HG03469 (cell line): Measurements from ENCODE around the gene AEBP2.
"Not testable (repeated sequence)": the region's sequence is repeated elsewhere in the genome, so short reads cannot be mapped to it uniquely, and the experiment has no call there.

ENCODE experiments used
- ATAC-seq: cut with Tn5 transposase; IDR thresholded peaks from one replicate; pipeline ENCODE4 v1.9.1; 2021; ENCODE audit warnings: mild to moderate bottlenecking, moderate library complexity, moderate number of reproducible peaks; ENCODE audit not compliant: unreplicated experiment

The AEBP2 gene

DNA sequence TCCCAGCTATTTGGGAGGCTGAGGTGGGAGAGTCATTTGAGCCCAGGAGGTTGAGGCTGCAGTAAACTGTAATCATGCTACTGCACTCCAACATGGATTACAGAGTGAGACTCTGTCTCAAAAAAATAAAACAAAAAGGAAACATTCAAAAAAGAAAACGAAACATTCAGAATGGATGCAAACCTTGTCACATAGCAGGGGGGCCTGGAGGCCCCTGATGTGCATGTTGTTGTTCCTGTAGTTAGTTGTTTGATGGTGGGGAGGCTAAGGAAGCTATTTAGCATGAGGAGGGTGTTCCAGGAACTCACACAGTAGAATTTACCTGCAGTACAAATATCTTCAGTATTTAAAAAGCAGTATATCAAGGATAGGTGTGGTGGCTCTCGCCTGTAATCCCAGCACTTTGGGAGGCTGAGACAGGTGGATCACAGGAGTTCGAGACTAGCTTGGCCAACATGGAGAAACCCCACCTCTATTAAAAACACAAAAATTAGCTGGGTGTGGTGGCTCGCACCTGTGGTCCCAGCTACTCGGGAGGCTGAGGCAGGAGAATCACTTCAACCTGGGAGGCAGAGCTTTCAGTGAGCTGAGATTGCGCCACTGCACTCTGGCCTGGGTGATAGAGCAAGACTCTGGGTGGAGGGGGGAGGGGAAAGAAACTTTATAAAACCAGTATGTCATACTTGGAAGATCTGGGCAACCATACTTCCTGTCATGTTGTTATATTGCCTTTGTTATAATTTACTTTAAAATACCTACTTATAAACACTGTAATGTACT lies 17.6 kb upstream of the AEBP2 start:
- ATAC-seq, result no peak

DNA sequence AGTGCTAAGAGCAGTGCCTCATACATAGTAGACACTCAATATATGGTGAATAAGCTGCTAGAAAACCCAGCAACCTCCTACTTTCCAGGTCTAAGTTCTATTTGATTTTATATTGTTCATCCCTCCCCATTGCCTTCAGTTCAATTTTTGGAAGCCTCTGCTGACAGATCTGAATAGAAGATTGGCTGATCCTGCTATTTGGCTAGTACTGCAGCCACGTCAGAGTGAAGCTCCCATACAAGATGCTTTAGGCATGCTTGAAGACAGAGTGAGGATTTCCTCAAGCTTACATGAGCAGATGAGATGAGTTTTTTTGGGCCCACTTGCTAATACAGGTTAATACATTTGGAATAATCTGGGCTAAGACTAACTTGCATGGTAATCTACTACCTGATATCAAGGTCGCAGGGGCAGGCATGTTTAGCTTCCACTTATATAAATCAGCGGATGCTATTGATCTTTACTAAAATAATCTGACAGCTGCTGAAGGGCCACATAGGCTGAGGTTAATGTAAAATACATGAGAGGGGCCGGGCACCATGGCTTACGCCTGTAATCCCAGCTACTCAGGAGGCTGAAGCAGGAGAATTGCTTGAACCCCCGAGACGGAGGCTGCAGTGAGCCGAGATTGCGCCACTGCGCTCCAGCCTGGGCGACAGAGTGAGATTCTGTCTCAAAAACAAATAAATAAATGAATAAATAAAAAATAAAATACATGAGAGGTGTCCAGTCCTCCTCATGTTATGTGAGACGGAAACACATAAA lies 15.9 kb upstream of the AEBP2 start:
- no peak for ATAC-seq

DNA sequence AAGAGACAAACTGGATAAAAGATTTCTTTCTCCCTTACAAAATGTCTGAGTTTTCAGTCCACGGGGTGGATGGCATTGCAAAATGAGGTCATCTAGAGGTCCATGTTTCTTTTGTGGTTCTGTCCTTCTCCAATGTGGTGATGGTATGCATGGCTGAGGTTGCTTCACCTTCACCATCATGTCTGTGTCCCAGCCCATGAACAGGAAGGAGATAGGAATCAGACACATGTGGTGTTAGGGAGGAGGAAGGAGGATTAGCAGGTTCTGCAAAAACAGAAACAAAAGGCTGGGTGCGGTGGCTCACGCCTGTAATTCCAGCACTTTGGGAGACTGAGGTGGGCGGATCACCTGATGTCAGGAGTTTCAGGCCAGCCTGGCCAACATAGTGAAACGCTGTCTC lies 11.0 kb upstream of the AEBP2 start:
- no peak for ATAC-seq

DNA sequence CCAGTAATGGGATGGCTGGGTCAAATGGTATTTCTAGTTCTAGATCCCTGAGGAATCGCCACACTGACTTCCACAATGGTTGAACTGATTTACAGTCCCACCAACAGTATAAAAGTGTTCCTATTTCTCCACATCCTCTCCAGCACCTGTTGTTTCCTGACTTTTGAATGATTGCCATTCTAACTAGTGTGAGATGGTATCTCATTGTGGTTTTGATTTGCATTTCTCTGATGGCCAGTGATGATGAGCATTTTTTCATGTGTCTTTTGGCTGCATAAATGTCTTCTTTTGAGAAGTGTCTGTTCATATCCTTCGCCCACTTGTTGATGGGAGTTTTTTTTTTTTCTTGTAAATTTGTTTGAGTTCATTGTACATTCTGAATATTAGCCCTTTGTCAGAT lies 9.8 kb upstream of the AEBP2 start:
- ATAC-seq, result not testable (repeated sequence)

DNA sequence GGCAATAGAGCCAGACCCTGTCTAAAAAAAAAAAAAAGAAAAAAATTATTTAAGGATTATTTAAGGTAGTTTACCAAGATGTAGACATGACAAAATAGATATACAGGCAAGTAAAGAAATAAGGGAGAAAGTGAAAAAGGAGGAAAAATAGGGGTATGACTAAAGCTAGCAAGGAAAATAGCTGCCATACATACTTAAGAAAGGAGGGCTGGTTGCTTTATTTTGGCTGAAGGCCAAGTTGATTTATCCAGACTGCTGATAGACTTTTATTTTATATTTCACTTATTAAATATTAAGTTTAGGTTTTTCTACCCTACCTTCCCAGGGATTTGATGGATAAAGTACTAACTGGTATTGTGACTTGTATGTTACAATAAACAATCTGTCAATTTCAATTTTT lies 8.3 kb upstream of the AEBP2 start:
- no peak for ATAC-seq

DNA sequence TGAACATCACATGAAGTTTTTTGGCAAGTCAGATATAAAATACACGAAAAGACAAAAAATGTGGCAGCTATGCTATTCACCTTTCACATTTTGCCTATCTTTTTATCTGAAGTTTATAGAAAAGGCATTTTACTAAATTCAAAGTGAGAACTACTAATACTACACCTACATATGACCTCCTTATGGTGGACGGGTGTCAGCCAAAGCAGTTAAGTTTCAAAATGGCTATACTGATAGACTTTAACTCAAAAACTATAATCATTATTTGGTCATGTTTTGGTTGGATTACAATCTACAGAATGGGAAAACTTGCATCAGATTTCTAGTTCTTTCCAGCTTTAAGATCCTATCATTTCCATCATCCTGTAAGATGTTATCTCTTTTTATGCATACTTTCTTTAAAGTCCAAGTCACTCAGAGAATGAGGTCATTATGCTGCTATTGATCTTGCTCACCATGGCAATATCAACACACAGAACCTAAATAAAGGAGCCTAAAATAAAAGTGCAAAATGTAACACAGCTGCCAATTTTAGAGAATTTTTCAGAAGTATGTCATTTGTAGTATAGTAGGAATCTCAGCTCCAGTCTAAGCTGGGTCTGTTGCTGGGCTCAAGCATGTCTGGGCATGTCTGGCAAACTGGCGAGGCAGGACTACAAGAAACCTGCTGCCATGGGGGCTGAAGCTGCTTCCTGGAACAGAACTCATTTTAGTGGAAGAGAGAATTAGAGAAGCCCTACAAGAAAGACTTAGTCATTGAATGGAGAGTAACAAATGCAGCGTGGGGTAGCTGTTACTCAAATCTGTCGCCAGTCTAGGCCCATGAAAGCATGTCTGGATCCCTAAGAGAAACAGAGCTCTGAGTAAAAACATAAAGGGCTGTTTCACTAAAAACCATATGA lies 7.6 kb upstream of the AEBP2 start:
- no peak for ATAC-seq

DNA sequence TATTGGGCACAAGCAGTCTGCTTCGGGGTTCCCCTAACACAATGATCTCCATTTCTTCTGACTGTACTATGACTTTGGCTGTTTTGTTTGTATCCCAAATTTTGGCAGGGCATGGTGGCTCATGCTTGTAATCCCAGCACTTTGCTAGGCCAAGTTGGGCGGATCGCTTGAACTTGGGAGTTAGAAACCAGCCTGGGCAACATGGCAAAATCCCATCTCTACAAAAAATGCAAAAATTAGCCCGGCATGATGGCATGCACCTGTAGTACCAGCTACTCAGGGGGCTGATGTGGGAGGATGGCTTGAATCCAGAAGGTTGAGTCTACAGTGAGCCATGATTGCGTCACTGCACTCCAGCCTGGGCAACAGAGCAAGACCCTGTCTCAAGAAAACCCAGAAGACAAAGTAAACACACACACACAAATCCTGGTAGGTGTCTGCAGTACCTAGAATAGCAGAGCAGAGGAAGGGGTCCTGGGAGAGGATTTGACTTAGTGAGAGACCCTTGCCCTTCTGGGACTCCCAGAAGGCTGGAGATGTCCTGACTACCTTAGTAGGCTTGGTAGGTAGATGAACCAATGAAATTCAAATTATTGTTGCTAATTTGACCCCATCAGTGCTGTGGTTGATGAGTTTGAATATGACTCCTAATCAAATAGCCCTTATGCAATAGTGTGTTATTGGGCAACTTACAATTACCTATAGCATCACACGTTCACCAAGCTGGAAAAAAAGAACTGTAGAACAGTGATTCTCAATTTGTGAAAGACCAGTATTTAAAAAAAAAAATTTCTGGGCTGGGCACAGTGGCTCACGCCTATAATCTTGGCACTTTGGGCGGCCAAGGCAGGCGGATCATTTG lies 6.8 kb upstream of the AEBP2 start:
- no peak for ATAC-seq

DNA sequence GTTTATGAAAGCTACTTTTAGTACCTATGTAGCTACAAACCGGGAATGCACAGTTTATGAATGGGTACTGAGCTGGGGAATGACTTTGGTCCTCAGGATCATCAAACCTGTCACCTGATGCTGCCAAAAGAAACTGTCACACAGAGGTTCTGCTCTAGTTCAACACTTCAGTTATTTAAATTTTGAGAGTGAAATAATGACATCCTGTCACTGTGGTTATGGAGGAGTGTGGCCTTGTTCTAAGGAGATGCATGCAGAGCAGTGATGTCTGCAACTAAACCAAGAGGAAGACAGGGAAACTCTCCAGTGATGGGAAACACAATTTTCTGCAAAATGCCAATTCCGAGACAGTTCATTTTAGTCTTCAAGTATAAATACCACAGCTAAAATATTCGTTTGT lies 4.8 kb upstream of the AEBP2 start:
- ATAC-seq, result peak; percentile 25

DNA sequence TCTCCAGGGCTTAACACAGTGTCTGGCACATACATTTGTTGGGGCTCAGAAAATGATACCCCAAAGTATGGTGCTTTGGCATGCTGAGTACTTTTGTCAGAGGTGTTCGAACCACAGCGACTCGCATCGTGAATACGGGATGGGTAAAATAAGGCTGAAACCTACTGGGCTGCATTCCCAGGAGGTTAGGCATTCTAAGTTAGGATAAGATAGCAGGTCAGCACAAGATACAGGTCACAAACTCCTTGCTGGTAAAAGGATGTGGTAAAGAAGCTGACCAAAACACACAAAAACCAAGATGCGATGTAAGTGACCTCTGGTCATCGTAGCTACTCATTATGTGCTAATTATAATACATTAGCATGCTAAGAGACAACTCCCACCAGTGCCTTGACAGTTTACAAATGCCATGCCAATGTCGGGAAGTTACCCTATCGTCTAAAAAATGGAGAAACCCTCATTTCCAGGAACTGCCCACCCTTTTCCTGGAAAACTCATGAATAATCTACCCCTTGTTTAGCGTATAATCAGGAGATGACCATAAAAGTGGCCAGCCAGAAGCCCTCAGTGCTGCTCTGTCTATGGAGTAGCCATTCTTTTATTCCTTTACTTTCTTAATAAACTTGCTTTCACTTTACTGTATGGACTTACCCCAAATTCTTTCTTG lies 3.3 kb upstream of the AEBP2 start:
- ATAC-seq, result no peak

DNA sequence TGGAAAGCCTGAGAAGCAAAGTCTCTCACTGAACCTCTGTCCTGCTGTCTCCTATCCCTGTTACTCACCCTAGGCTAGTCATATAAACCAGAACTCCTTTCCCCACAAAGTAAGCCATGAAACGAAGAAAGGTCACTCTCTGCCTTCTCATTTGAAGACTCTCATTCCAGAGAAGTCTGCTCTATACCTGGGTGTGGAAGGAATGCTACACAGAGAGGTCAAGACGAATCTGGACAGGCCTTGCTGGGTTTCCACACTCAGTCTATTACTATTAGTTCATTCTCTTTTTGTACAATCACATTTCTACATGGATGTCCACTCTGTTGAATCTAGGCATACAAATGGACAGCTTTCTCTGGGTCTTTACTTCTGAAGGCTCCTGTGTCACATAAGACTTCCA lies 2.4 kb upstream of the AEBP2 start:
- ATAC-seq, result no peak

DNA sequence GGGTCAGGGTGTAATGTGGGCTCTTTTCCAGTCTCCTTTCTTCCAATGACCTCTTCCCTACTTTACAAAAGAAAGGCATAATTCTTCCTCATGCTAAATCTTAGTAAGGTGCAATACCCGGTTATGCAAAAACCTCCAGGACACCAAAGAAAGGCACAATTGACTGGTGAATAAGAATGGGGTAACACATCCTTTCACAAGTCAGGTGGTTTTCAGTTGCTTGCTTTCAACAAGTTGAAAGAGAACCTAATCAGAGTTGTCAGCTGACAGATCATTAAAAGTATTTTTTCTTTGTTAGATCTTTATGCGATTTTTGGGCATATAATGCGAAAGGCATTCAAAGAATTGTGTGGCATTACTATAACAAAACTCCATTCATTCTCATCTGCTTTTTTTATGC lies 1.3 kb upstream of the AEBP2 start:
- no peak for ATAC-seq

DNA sequence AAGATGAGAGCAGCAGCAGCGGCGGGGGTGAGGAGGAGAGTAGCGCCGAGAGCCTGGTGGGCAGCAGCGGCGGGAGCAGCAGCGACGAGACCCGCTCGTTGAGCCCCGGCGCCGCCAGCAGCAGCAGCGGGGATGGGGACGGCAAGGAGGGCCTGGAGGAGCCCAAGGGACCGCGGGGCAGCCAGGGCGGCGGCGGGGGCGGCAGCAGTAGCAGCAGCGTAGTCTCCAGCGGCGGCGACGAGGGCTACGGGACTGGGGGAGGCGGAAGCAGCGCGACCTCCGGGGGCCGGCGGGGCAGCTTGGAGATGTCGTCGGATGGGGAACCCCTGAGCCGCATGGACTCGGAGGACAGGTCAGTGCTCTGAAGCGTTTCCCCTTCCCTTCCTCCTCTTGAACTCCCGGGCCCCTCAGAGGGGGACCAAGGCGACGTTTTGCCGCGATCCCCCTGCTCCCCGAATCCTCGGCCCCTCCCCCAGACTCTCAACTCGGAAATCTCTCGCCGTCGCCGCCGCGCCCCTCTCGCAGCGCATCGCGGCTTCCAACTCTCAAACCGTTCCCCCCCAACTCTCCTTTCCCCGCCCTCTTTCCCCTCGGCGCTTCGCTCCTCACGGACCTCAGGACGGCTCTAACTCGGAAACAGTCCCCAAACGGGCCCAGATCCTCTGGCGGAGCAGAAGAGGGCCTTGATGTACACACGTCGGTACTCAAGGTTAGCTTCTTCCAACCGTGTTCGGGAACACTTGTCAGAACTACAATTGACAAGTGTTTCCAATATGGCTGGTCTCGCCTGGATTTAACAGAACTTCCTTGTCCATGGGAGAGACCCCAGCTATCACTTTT lies 947 bp downstream of the AEBP2 start:
- ATAC-seq, result peak; percentile 11

DNA sequence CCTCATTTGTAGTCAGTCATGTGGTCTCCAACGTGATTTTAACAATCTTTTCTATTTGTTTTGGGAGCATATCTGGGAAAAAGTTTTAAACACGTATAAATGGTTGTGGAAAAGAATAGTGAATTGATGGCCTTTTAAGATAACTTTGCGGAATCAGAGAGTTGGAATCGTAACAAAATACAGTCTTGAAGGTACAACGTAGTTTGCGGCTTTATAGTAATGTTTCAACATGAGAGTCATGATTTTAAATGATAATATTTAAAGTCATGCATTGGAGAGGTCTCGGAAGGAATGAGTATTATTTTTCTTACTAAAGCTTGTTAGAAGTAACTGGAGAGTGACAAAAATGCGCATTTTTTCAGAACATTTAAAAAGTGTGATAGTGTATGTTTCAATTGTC lies 1.6 kb downstream of the AEBP2 start:
- no peak for ATAC-seq

DNA sequence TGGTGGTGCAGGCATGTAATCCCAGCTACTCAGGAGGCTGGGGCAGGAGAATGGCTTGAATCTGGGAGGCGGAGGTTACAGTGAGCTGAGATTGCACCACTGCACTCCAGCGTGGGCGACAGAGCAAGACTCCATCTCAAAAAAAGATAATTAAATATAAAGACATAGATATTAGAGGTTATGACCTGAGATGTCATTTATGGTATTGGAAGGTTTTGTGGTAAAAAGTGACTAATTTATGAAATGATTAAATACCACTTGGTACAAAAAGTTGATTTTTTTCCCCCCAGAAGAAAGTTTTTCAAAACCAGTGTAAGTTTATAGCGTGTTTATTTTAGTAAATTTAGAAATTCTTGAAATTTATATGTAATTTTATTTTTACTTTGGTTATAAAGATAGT lies 4.3 kb downstream of the AEBP2 start:
- ATAC-seq, result no peak

DNA sequence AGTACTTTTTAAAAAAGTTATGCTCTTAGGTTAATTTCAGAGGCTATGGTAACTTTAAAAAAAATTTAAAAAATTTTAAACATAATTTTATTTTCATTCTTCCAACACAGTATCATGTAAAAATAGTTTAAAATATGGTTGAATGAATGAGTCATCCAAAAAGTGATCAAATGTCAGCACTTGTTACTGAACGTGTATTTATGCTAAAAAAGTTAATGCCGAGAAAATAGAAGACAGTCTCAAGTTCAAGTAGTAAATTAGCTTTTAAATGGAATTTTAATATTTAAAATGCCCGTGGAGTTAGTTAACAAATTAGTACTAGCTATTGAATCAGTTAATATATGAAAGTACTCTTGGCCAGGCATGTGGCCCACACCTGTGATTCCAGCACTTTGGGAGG lies 4.8 kb downstream of the AEBP2 start:
- no peak for ATAC-seq

DNA sequence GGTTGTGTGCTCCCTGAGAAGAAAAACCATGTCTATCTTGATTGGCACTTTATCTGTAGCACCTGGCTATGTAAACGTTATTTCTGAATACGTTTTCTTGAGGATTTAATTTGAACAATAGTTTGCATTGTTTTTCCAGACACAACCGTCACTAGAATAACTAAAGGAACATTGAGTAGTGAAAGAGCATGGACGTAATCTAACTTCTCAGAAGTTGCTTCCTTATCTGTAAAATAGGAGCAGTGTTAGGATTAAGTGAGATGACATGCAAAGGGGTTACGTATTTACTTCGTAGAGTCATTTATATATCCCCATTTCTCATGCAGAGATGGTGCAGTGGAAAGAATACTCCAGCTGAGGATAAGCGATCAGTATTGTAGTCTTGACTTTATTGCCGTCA lies 8.1 kb downstream of the AEBP2 start:
- ATAC-seq, result no peak

DNA sequence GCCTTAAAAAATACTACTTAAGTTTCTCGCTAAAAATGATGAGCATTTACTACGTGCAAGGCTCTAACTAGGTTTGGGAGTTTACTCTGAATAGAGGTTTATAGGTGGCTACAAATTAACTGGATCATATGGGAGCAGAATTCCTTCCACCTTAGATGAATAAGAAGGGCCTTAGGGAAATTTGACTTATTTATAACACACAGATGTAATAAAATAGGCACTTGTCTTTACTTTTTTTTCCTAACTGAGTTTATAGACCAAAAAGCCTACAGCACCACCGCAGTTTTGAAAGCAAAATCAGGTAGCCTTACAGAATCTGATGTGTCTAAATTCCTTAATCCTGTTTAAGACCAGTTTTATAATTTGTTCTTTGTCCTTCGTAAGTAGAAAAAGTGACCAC lies 10.5 kb downstream of the AEBP2 start:
- no peak for ATAC-seq

DNA sequence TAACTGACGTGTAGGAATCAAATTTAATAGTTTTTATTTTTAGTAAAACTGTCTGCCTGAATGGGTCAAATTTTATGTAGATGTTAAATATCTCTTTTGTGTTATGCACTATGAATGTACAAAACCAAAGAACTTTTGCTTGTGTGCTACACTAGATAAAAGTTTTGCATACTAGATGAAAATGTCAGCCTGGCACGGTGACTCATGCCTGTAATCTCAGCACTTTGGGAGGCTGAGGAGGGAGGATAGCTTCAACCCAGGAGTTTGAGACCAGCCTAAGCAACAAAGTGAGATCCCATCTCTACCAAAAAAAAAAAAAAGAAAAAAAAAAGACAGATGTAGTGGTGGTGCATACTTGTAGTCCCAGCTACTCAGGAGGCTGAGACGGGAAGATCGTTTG lies 11.1 kb downstream of the AEBP2 start:
- ATAC-seq, result no peak

DNA sequence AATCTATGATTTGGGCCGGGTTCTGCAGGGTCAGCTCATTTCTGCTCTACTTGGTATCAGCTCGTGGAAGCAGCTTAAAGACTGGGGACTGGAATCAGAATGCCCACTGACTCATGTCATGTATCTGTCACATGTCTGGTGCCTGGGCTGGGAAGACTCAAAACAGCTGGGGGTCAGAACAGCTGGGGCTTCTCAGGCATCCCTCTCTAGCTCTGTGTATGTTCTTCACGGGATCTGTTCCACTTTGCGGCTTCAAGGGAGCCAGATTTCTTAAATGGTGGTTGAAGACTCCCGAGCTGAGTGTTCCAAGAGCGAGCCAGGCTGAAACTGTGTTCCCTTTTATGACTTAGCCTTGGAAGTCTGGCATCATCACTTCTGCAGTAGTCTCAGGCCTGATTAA lies 11.9 kb downstream of the AEBP2 start:
- no peak for ATAC-seq
